ENCODE data around the gene PTPN7.
"Not testable (repeated sequence)": the region's sequence is repeated elsewhere in the genome, so short reads cannot be mapped to it uniquely, and the experiment has no call there.

DNA sequence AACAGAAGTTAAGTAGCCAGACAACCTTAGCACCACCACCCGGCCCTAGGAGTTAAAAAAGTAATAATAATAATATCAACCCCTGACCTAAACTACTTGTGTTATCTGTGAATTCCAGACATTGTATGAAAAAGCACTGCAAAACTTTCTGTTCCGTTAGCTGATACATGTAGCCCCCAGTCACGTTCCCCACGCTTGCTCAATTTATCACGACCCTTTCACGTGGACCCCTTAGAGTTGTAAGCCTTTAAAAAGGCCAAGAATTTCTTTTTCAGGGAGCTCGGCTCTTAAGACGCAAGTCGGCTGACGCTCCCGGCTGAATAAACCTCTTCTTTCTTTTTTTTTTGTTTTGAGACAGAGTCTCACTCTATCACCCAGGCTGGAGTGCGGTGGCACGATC, 6.7 kb upstream of the PTPN7 start:
- not testable (repeated sequence) for TF ChIP-seq ZNF274 (IDR thresholded peaks at IDR 0.05; ENCODE audit: low read depth, low read length); YY1 (IDR thresholded peaks at IDR 0.05; ENCODE audit: insufficient read depth, insufficient read length); SUZ12 (IDR thresholded peaks at IDR 0.05; ENCODE audit: extremely low read depth, insufficient read depth, insufficient read length)

All from NT2/D1 (cell line).